HG02678 (cell line): ENCODE data around the gene AQP12B.

Experiments
- ATAC-seq: cut with Tn5 transposase; IDR thresholded peaks from one replicate; pipeline ENCODE4 v1.9.1; 2021; ENCODE audit warnings: mild to moderate bottlenecking, moderate library complexity; ENCODE audit not compliant: unreplicated experiment

The AQP12B gene

DNA sequence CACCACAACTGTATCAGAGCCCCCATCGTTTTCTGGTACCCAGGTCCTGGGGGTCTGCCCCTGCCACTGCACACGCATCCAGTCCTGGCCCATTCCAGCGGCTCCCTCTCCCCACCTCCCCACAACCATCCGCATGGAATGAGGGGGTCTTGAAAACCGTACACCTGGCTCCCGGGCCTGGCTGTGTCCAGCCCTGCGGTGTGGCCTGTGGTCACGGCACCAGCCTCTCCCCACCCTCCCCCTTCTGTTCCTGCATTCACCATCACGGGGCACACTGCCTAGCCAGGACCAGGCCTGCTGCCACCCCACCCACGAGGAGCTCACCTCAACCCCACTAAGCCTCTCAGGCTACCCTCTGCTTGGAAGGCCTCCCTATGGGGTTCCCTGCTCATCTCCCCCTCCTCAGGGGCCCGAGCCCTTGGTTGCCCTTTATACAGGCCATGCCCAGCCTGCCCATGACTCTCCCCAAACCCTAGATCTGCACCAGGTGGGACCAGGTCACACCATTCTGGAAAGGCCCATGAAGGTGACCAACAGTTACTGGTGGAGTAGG, 46.0 kb downstream of the AQP12B start:
- no peak for ATAC-seq

GRCh38 chr2:240635998-240636547, 46.6 kb downstream of the AQP12B start:
- ATAC-seq = no peak

DNA sequence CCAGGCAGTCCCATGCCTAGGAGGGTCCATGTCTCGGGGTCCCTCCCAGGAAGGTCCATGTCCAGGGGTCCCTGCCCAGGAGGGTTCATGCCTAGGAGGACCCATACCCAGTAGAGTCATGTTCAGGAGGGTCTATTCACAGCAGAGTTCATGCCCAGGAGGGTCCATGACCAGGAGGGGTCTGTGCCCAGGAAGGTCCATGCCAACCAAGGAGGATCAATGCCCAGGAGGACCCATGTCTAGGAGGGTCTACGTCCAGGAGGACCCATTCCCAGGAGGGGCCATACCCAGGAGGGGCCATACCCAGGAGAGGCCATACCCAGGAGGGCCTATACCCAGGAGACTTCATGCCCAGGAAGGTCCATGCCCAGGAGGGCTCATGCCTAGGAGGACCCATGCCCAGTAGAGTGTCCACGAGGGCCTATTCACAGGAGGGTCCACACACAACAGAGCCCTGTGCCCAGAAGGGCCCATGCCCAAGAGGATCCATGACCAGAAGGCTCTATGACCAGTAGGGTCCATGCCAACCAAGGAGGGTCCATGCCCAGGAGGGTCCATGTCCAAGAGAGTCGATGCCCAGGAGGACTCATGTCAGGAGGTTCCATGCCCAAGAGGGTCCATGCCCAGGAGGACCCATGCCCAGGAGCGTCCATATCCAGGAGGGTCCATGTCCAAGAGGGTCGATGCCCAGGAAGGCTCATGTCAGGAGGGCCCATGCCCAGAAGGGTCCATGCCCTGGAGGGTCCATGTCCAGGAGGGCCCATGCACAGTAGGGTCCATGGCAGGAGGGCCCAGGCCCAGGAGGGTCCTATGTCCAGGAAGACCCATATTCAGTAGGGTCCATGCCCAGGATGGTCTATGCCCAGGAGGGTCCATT, 47.3 kb downstream of the AQP12B start:
- no peak for ATAC-seq

DNA sequence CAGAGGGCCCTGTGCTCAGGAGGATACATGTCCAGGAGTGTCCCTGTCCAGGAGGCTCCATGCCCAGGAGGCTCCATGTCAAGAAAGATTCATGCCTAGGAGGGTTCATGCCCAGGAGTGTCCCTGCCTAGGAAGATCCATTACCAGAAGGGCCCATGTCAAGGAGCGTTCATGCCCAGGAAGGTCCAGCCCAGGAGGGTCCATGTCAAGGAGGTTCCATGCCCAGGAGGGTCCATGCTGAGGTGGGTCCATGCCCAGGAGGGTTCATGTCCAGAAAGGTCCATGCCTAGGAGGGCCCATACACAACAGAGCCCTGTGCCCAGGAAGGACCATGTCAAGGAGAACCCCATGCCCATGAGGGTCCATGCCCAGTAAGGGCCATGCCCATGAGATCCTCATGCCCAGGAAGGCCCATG, 50.4 kb downstream of the AQP12B start:
- ATAC-seq = no peak

DNA sequence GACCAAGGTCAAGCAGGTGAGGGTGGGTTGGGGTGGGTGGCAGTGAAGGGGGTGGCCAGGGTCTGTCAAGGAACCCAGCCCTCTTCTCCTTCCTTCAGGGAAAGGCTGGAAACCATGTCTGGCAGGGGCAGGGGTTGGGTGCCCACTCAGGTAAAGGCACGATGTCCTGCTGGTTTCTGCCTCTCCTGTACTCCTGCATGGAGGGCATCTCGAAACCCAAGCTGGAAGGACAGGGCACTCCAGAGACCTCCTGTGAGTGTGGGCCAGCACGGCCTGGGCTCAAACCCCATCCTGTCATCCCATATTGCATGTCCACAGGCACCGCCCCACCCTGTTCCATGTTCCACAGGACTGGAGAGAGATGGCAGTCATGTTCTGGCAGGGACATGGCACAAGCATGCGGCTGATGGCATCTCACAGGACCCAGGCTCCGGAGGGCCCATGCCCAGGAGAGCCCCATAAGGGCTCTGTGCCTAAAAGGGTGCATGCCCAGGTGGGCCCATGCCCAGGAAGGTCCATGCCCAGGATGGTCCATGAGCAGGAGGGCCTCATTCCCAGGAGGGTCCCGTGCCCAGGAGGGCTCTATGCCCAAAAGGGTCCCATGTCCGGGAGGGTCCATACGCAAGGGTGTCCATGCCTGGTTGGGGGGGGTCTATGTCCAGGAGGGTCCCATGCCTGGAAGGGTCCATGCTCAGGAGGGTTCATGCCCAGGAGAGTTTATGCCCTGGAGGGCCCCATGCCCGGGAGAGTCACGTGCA, 51.0 kb downstream of the AQP12B start:
- no peak for ATAC-seq

DNA sequence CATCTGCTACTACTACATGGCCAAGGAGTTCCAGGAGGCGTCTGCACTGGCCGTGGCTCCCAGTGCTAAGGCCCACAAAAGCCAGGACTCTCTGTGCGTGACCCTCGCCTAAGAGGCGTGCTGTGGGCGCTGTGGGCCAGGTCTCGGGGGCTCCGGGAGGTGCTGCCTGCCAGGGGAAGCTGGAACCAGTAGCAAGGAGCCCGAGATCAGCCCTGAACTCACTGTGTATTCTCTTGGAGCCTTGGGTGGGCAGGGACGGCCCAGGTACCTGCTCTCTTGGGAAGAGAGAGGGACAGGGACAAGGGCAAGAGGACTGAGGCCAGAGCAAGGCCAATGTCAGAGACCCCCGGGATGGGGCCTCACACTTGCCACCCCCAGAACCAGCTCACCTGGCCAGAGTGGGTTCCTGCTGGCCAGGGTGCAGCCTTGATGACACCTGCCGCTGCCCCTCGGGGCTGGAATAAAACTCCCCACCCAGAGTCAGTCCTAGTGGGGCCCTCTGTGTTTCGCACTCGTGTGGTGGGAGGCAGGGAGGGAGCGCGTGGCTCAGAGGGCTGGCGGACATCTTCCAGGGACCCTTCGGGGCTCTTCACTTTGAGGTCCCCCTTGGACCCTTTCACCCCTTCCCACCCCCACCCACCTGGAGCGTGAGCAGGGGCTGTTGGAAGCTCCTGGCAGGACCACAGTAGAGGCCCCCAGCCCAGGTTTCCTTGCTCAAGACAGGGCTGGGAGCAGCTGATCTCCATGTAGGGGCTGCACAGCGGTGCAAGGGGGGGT, 51.7 kb downstream of the AQP12B start:
- ATAC-seq = no peak

- ATAC-seq = no peak
Measured at GRCh38 chr2:240629968-240630770, 52.5 kb downstream of the AQP12B start.

DNA sequence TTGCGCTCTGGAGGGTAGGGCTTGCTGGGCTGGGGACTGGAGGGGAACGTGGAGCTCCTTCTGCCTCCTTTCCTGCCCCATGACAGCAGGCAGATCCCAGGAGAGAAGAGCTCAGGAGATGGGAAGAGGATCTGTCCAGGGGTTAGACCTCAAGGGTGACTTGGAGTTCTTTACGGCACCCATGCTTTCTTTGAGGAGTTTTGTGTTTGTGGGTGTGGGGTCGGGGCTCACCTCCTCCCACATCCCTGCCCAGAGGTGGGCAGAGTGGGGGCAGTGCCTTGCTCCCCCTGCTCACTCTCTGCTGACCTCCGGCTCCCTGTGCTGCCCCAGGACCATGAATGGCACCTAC, 53.1 kb downstream of the AQP12B start:
- ATAC-seq = no peak

- ATAC-seq = no peak
Measured at GRCh38 chr2:240628808-240629618, 53.7 kb downstream of the AQP12B start.

GRCh38 chr2:240628507-240628807, 54.2 kb downstream of the AQP12B start:
- no peak for ATAC-seq

DNA sequence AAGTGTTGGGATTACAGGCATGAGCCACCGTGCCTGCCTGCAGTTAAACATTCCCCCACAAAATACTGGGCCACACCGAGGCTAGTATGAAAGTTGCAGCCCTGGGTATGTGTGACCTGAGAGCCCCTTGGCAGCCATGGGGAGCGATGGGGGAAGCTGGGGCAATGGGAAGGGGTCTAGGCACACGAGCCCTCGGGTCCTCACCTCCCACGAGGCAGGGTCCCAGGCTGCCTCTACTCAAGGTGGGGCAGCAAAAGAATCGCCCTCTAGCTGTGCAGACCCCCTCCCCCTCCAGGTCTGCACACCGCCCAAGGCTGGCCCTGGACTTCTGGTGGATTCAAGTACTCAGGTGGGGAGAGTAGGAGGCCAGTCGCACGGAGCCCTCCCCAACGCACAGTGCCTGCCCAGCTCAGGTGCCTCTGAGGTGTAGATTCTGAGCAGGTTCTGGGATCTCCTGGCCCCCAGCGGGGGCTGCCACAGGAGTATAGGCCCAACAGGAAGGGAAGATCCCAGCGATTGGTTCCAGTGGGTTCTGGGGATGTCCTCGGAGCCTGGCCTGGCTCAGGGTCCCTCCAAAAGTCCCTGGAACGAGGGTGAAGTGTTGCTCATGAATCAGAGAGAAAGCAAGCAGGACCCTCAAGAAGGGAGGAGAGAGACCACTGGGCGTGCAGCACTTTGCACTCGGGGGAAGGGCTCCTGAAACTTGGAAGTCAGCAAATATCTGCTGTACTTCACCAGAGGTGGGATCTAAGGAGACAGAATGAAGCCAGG, 54.8 kb downstream of the AQP12B start:
- no peak for ATAC-seq

- no peak for ATAC-seq
Measured at GRCh38 chr2:240626531-240627300, 56.0 kb downstream of the AQP12B start.
